NCI-H2196 treated with DMSO at 0.1 percent for 48 hours (cell line): Measurements from ENCODE around the gene KIFAP3.
"Not testable (repeated sequence)": the region's sequence is repeated elsewhere in the genome, so short reads cannot be mapped to it uniquely, and the experiment has no call there.

Experiments
- DNase-seq: peaks from one replicate; lab custom pipeline; 2025; ENCODE audit not compliant: unreplicated experiment; lab: John Stamatoyannopoulos, UW

KIFAP3 gene

DNA sequence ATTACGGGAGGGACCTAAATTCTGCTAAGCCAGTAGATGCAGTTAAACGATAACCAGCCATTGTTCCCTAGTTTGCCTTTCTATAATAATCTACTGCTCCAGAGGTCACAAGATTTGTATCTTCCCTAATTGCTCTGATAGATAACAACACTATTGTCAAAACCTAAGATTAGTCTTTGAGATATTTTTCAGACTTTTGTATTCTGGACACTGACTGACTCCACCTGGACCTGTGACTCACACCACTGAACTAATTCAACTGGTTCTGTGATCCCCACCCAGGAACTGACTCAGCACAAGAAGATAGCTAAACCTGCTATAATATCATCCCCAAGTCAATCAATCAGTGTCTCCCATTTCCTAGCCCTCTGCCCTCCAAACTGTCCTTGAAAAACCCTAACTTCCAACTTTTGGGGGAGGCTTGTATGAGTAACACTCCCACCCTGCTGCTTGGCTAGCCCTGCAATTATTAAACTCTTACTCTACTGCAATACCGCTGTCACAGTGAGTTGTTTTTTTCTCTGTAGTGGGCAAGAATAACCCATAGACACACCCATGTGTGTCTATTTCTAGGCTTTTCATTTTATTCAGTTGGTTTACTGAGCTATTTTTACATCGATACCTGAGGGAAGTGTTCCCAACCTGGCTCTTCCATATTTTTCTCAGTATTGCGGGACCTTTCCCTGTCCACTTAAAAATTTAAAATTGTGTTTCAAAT is 11.2 kb downstream of the KIFAP3 start:
- no peak for DNase-seq

DNA sequence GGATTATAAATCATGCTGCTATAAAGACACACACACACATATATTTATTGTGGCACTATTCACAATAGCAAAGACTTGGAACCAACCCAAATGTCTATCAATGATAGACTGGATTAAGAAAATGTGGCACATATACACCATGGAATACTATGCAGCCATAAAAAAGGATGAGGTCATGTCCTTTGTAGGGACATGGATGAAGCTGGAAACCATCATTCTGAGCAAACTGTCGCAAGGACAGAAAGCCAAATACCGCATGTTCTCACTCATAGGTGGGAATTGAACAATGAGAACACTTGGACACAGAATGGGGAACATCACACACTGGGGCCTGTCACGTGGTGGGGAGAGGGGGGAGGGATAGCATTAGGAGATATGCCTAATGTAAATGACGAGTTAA is 12.8 kb downstream of the KIFAP3 start:
- DNase-seq: not testable (repeated sequence)

GRCh38 chr1:170060015-170060520 is 14.4 kb downstream of the KIFAP3 start:
- DNase-seq: not testable (repeated sequence)

GRCh38 chr1:170049176-170049800 is 25.2 kb downstream of the KIFAP3 start:
- no peak for DNase-seq

GRCh38 chr1:170048515-170048914 is 26.0 kb downstream of the KIFAP3 start:
- DNase-seq: no peak

DNA sequence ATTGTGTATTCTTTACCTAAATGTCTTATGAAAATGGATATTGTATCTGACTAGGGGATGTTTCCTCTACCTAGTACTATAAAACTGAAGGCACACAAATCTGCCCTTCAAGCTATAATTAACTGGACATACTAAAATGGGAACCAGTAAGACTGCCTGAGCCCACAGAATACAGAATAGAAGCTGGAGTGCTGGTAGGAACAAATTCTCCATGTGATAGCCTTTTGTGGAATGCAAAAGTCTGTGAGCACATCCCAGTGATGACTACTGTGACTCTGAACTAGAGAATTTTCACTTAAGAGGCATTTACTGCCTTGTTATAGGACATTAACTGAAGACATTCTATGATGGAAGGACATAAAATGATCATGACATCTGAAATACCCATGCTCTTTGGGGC is 30.3 kb downstream of the KIFAP3 start:
- no peak for DNase-seq

GRCh38 chr1:170041423-170042192 is 32.9 kb downstream of the KIFAP3 start:
- DNase-seq: no peak

- no peak for DNase-seq
Measured at GRCh38 chr1:170032531-170033280, 41.8 kb downstream of the KIFAP3 start.

DNA sequence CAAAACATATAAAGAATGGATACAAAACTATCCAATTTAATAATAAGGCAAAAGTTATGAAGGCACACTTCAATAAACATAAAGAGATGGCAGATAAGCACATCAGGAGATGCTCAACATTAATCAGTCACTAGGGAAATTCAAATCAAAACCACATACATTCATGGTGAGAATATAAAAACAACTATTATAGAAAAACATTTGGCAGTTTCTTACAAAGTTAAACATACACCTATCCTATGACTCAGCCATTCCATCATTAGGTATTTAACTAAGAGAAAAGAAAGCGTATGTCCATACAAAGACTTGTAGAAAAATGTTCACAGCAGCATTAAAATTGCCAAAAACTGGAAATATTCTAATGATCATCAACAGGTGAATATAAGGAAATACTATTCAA is 44.3 kb downstream of the KIFAP3 start:
- DNase-seq: no peak

- DNase-seq: no peak
Measured at GRCh38 chr1:170027760-170028159, 46.7 kb downstream of the KIFAP3 start.

DNA sequence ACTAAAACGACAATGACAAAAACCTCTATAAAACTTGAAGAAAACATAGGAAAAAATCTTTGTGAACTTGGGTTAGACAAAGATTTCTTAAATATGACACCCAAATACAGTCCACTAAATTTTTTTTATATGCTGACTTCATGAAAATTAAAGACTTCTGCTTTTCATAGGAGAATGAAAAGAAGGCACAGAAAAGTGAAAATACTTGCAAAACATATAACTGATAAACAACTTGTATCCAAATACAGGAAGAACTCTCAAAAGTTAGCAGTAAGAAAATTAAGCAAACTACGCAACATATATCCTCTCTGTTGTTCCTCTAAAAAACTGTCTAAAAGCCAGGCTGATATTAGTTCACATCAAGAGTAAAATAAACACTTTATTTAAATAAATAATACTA is 53.6 kb downstream of the KIFAP3 start:
- no peak for DNase-seq

- no peak for DNase-seq
Measured at GRCh38 chr1:170017478-170017877, 57.0 kb downstream of the KIFAP3 start.

- no peak for DNase-seq
Measured at GRCh38 chr1:170012920-170013319, 61.6 kb downstream of the KIFAP3 start.

DNA sequence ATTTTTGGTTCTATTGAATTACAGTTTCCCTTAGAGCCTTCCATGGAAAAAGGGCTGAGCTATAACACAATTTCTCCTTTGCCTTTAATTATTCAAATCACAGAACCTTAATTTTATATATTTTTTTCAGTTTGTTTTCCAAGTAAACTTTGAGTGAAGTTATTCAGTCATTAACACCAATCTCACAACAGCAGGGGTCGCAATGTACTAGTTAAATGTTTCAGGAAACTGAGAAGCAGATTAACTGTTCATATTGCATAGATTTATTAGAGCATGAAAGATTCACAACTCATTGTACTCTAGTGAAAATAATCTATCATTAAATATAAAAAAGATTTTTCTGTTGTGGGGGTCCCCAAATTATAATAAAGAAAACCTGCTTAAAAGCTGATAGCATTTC is 64.1 kb downstream of the KIFAP3 start:
- DNase-seq: no peak

GRCh38 chr1:170009551-170009950 is 64.9 kb downstream of the KIFAP3 start:
- DNase-seq: no peak

DNA sequence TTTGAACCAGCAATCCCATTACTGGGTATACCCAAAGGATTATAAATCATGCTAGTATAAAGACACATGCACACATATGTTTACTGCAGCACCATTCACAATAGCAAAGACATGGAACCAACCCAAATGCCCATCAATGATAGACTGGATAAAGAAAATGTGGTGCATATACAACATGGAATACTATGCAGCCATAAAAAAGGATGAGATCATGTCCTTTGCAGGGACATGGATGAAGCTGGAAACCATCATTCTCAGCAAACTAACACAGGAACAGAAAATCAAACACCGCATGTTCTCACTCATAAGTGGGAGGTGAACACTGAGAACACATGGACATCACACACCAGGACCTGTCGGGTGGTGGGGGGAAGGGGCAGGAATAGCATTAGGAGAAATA is 65.8 kb downstream of the KIFAP3 start:
- not testable (repeated sequence) for DNase-seq

GRCh38 chr1:170003270-170003835 is 71.1 kb downstream of the KIFAP3 start:
- DNase-seq: not testable (repeated sequence)

- no peak for DNase-seq
Measured at GRCh38 chr1:170001266-170001665, 73.2 kb downstream of the KIFAP3 start.

GRCh38 chr1:169999761-170000160 is 74.7 kb downstream of the KIFAP3 start:
- no peak for DNase-seq

DNA sequence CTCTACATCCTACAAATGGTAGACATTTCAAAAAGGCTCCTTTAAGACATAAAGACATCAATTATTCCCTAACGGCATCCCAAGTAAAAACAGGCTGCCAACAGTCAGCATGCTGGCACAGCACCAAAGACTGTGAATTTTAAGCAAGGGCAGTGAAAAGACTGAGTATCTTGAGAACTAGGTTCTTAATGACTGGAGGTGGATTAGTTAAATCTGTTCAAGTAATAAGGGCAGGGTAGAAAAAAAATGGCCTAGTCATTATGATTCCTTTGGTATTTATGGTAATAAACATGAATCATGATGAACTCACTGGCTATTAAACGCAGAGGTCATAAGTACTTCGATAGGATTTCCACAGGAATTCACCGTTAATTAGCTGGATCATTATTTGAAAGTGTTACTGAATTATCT is 75.2 kb downstream of the KIFAP3 start:
- DNase-seq: no peak

DNA sequence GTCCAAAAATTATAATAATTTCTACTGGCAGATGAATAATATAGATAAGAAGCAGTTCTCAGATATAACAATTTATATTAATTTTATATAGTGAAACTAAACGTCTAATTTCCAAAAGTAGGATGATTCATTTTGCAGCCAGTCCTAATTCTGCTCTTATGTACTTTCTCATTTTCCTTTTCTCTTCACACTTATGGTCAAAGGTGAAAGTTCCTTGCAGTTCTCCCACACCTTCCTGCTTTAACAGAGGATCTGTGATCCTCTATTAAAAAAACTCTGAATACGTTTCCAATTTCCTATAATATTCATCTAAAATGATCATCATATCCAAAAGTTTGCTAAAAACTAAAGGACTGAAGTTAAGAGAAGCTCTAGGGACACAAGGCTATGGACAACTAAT is 78.5 kb downstream of the KIFAP3 start:
- no peak for DNase-seq
